ENCODE measurements around the gene METTL25. TPM values are rescaled to one million over a fixed set of nuclear protein-coding genes. Genes with fewer than 3 reads are reported as not detected.
A peak's percentile ranks its signal among the peaks of the same experiment; 100 is the strongest.

The METTL25 gene
- total RNA-seq, 2 donors from 2014 or later: 5.1 to 5.4 TPM

DNA sequence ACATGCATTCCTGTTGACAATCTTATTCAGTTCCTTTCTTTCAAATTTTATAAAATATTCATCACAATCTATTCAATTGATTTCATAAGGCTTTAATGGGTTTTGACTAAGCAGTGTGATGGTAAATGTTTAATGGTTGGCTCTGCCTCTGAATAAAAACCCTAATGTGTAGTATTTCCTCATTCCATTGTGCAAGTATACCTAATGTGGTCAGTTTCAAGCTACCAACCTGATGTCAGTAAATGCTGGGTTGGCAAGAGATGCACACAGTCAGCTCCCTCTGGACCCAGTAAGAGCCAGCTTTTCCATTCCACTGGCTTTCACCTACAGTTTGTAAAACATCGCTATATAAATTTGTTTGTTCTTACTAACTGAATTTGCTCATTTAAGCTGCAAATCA lies 53.9 kb downstream of the METTL25 start:
- Mint-ChIP-seq H3K27ac (no peak overlapping the region), H3K4me1 (ENCODE audit: low read depth) (no peaks in the 10 kb centered on the region), H3K9me3 (no peaks in the 10 kb centered on the region), H3K36me3 (ENCODE audit: insufficient read depth in 2 of 2) (no peaks in the 10 kb centered on the region), H3K4me3 (no peak overlapping the region), H3K27me3 (ENCODE audit: low read depth) (no peaks in the 10 kb centered on the region)
- ATAC-seq (replicated peaks in 1 of 2): no peak
- DNase-seq: no peak

DNA sequence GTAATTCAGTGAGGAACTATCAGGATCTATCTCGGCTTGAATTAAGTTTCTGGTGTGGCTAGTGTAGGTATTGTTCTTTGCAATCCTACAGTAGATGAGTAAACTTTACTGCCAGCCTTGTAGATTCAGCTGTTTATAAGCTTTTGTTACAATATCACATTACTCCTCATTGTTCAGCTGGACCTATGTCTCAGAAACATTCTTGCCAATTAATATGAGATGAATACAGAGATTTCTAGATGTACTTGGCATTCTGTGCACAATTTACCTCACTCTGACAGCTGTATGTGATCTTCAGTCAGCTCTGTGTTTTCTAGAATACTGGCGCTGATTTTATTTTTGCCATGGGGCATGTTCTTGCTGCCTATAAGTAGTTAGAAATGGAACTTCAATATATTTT lies 55.7 kb downstream of the METTL25 start:
- Mint-ChIP-seq H3K36me3 (ENCODE audit: insufficient read depth in 2 of 2) (peaks cover 3 to 6% of the 10 kb centered on the region in 2 donors), H3K4me1 (ENCODE audit: low read depth) (no peaks in the 10 kb centered on the region), H3K4me3 (no peak overlapping the region), H3K9me3 (peaks cover 0 to 2% of the 10 kb centered on the region in 2 donors), H3K27me3 (ENCODE audit: low read depth) (no peaks in the 10 kb centered on the region), H3K27ac (no peak overlapping the region)
- DNase-seq (no peak), ATAC-seq (replicated peaks in 1 of 2) (no peak)

GRCh38 chr12:82414926-82415325 lies 56.6 kb downstream of the METTL25 start:
- ATAC-seq (replicated peaks in 1 of 2): no peak
- Mint-ChIP-seq H3K36me3 (ENCODE audit: insufficient read depth in 2 of 2) (peaks cover 3 to 6% of the 10 kb centered on the region in 2 donors), H3K4me3 (no peak overlapping the region), H3K27ac (no peak overlapping the region), H3K9me3 (peaks cover 0 to 2% of the 10 kb centered on the region in 2 donors), H3K4me1 (ENCODE audit: low read depth) (no peaks in the 10 kb centered on the region), H3K27me3 (ENCODE audit: low read depth) (no peaks in the 10 kb centered on the region)
- DNase-seq: no peak

DNA sequence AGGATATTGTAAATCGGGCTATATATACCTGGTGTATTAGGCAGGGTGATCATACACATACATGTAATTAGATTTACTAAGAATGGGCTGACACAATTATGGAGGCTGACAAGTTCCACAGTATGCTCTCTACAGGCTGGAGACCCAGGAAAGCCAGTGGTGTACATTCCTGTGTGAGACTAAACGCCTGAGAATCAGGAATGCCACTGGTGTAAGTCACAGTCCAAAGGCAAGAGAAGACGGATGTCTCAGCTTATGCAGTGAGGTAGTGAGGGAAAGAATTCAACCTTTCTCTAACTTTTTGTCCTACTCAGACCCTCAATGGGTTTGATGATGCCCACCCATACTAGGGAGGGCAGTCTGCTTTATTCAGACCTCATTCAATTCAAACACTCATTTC lies 57.1 kb downstream of the METTL25 start:
- H3K36me3 Mint-ChIP-seq (ENCODE audit: insufficient read depth in 2 of 2): peaks cover 3 to 6% of the 10 kb centered on the region in 2 donors
- ATAC-seq (replicated peaks in 1 of 2): no peak
- H3K9me3 Mint-ChIP-seq: peaks cover 0 to 2% of the 10 kb centered on the region in 2 donors
- H3K4me1 Mint-ChIP-seq (ENCODE audit: low read depth): no peaks in the 10 kb centered on the region
- H3K4me3 Mint-ChIP-seq: no peak overlapping the region
- H3K27me3 Mint-ChIP-seq (ENCODE audit: low read depth): no peaks in the 10 kb centered on the region
- H3K27ac Mint-ChIP-seq: no peak overlapping the region
- no peak for DNase-seq

DNA sequence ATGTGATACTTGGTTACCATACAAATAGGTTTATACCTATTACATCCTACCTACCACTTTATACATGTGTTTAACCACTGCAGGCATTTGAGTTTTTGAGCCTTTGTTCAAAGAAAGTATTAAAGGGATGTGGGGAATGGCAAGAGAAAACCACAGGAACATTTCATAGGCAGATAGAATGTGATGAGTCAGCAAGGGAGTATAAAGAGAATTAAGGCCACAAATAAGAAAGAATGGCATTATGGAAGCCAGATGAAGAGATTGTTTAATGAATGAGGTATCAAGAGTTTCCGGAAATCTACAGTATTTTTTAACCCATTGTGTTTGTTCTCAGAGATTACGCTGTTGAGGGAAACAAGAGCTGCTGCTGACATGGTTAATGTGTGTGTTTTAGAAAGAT lies 66.9 kb downstream of the METTL25 start:
- no peaks in the 10 kb centered on the region for H3K4me1 Mint-ChIP-seq (ENCODE audit: low read depth)
- no peaks in the 10 kb centered on the region for H3K27me3 Mint-ChIP-seq (ENCODE audit: low read depth)
- H3K9me3 Mint-ChIP-seq: peaks cover 0 to 1% of the 10 kb centered on the region in 2 donors
- ATAC-seq (replicated peaks in 1 of 2) (no peak), DNase-seq (no peak)
- H3K27ac Mint-ChIP-seq: no peak overlapping the region
- H3K36me3 Mint-ChIP-seq (ENCODE audit: insufficient read depth in 2 of 2): peaks cover 0 to 1% of the 10 kb centered on the region in 2 donors
- no peak overlapping the region for H3K4me3 Mint-ChIP-seq

DNA sequence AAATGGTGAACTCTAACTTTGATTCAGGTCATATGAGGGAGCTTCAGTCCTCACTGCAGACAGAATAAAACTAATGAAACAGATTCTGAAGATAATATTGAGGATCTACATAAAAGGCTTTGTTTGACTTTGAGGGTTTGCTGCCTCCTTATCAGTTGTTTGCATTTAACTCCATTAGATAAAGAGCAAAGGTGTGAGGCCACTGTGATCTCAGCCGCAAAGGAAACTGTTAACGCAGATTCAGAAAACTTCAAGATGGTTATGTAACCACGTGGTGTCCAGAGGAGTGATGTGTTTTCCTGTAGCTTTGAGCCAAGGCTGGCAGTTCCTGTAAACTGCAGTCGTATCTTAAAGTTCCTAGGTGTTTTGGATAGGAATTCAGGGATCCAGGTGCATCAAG lies 67.8 kb downstream of the METTL25 start:
- H3K4me1 Mint-ChIP-seq (ENCODE audit: low read depth): no peaks in the 10 kb centered on the region
- no peak for ATAC-seq (replicated peaks in 1 of 2)
- H3K9me3 Mint-ChIP-seq: peaks cover 0 to 1% of the 10 kb centered on the region in 2 donors
- no peak overlapping the region for H3K27ac Mint-ChIP-seq
- no peak overlapping the region for H3K4me3 Mint-ChIP-seq
- H3K36me3 Mint-ChIP-seq (ENCODE audit: insufficient read depth in 2 of 2): peaks cover 0 to 1% of the 10 kb centered on the region in 2 donors
- DNase-seq: no peak
- no peaks in the 10 kb centered on the region for H3K27me3 Mint-ChIP-seq (ENCODE audit: low read depth)

DNA sequence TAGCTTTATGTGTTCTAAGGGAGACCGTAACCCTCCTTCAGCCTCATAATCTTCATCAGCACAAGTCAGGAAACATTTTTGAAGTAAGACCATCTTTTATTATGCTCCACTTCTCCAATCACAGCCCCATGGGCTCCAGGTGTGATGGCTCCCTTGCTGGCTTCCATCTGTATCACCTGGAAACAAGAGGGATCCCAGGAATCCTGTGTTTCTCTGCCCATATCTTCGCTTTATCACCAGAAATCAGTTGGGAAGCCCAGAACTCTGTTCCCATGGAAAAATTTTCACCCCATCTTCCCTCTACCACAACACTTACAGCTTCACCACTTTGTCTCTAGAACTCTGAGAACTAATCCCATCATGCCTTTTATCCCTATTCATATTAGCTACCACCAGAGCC lies 68.3 kb downstream of the METTL25 start:
- Mint-ChIP-seq H3K4me1 (ENCODE audit: low read depth) (no peaks in the 10 kb centered on the region), H3K36me3 (ENCODE audit: insufficient read depth in 2 of 2) (peaks cover 0 to 1% of the 10 kb centered on the region in 2 donors), H3K27ac (no peak overlapping the region), H3K9me3 (peaks cover 0 to under 1% of the 10 kb centered on the region in 2 donors), H3K27me3 (ENCODE audit: low read depth) (no peaks in the 10 kb centered on the region), H3K4me3 (no peak overlapping the region)
- ATAC-seq (replicated peaks in 1 of 2) (no peak), DNase-seq (no peak)

DNA sequence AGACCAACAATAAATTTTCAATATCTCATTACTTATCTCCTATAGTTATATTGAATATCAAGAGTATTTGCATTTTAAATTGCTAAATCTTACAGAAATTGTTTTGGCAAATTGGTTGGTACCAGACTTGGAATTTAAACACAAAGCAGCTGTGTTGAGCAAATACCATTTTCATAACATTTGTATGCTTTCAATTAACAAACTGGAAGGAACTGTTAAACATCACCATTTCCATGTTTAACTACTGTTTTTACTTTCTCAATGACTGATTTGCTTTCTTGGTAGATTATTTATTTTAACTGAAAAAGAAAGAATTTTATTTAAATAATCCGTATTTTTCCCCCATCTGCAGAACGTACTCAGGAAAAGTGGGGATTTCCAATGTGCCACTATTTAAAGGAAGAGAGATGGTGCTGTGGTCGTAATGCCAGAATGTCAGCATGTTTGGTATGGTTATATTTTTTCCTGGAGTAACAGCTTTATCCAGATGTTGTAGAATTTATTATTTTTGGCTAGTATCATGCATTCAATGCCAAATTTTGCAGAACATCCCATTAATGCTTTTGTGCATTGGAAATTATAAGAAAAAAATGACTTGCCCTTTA lies 72.3 kb downstream of the METTL25 start:
- no peak overlapping the region for H3K27ac Mint-ChIP-seq
- H3K9me3 Mint-ChIP-seq: no peaks in the 10 kb centered on the region
- no peaks in the 10 kb centered on the region for H3K36me3 Mint-ChIP-seq (ENCODE audit: insufficient read depth in 2 of 2)
- DNase-seq (no peak), ATAC-seq (replicated peaks in 1 of 2) (no peak)
- H3K4me3 Mint-ChIP-seq: no peak overlapping the region
- H3K27me3 Mint-ChIP-seq (ENCODE audit: low read depth): no peaks in the 10 kb centered on the region
- H3K4me1 Mint-ChIP-seq (ENCODE audit: low read depth): no peaks in the 10 kb centered on the region

GRCh38 chr12:82434392-82434911 lies 76.1 kb downstream of the METTL25 start:
- Mint-ChIP-seq H3K4me3 (no peak overlapping the region), H3K27me3 (ENCODE audit: low read depth) (no peaks in the 10 kb centered on the region), H3K9me3 (no peaks in the 10 kb centered on the region), H3K36me3 (ENCODE audit: insufficient read depth in 2 of 2) (no peaks in the 10 kb centered on the region), H3K4me1 (ENCODE audit: low read depth) (peaks cover 10% of the 10 kb centered on the region), H3K27ac (no peak overlapping the region)
- no peak for DNase-seq
- ATAC-seq (replicated peaks in 1 of 2): no peak

GRCh38 chr12:82436354-82436753 lies 78.0 kb downstream of the METTL25 start:
- no peak for DNase-seq
- Mint-ChIP-seq H3K27ac (no peak overlapping the region), H3K9me3 (no peaks in the 10 kb centered on the region), H3K4me3 (no peak overlapping the region), H3K27me3 (ENCODE audit: low read depth) (no peaks in the 10 kb centered on the region), H3K4me1 (ENCODE audit: low read depth) (peaks cover 10% of the 10 kb centered on the region), H3K36me3 (ENCODE audit: insufficient read depth in 2 of 2) (peaks cover 0 to 8% of the 10 kb centered on the region in 2 donors)
- no peak for ATAC-seq (replicated peaks in 1 of 2)

GRCh38 chr12:82437744-82438143 lies 79.4 kb downstream of the METTL25 start:
- no peaks in the 10 kb centered on the region for H3K27me3 Mint-ChIP-seq (ENCODE audit: low read depth)
- peak; percentile 30 to 31 for ATAC-seq (replicated peaks in 1 of 2)
- no peak overlapping the region for H3K27ac Mint-ChIP-seq
- peaks cover 10% of the 10 kb centered on the region for H3K4me1 Mint-ChIP-seq (ENCODE audit: low read depth)
- no peaks in the 10 kb centered on the region for H3K9me3 Mint-ChIP-seq
- DNase-seq: no peak
- H3K4me3 Mint-ChIP-seq: no peak overlapping the region
- H3K36me3 Mint-ChIP-seq (ENCODE audit: insufficient read depth in 2 of 2): peaks cover 0 to 8% of the 10 kb centered on the region in 2 donors

DNA sequence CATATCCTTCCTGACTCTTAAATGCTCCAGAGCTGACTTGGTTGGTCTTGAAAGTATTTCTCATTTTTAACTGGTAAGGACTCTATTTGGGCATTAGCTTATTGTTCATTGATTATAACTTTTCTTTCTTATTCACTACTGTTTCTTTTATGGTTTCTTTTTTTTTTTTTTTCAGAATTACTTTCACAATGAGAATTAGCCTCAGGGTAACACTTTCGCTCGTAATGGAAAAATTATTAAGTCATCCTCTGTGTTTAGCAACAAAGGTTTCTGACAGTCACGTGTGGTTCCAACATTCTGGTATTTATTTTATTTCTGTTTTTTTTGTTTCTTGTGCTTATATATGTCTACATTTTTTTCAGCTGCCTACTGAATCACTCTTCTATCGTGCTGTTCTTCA lies 80.0 kb downstream of the METTL25 start:
- ATAC-seq (replicated peaks in 1 of 2) (peak in 1 of 2 donors; percentile 31), DNase-seq (no peak)
- Mint-ChIP-seq H3K9me3 (no peaks in the 10 kb centered on the region), H3K4me1 (ENCODE audit: low read depth) (peaks cover 10% of the 10 kb centered on the region), H3K27ac (peak overlapping the region; percentile 61), H3K36me3 (ENCODE audit: insufficient read depth in 2 of 2) (peaks cover 0 to 9% of the 10 kb centered on the region in 2 donors), H3K4me3 (peak overlapping the region; percentile 15 to 53), H3K27me3 (ENCODE audit: low read depth) (no peaks in the 10 kb centered on the region)

DNA sequence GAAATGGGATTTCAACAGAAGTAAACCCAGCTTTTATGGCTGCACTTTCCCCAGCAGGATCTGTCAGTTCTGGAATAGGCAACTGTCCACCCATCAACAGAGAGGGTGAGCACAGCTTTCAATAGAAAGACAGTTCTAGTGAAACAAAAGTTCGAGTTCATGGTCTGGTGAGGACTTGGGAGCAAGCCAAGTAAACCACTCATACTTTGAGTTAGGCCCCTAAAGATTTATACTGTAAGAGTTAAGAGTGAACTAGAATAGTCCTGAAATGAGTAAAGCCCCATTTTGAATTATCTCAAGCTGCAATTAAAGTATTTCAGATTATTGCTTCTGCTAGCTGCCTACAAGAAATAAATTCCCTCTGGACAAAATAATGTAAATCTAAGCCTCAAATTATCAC lies 82.6 kb downstream of the METTL25 start:
- H3K27ac Mint-ChIP-seq: no peak overlapping the region
- peaks cover 0 to 2% of the 10 kb centered on the region in 2 donors for H3K9me3 Mint-ChIP-seq
- H3K27me3 Mint-ChIP-seq (ENCODE audit: low read depth): no peaks in the 10 kb centered on the region
- no peak for DNase-seq
- no peak overlapping the region for H3K4me3 Mint-ChIP-seq
- peaks cover 10% of the 10 kb centered on the region for H3K4me1 Mint-ChIP-seq (ENCODE audit: low read depth)
- peaks cover 3 to 9% of the 10 kb centered on the region in 2 donors for H3K36me3 Mint-ChIP-seq (ENCODE audit: insufficient read depth in 2 of 2)
- ATAC-seq (replicated peaks in 1 of 2): no peak

Measured in activated T-cell treated with anti-CD3 and anti-CD28 coated beads, Interleukin-2, amount 50 U/mL, for 72 hours (primary cell).